ENCODE measurements around the gene CSH2. TPM values are rescaled to one million over a fixed set of nuclear protein-coding genes. Genes with fewer than 3 reads are reported as not detected.

Gene CSH2
- total and polyA plus RNA-seq, 2 of the 8 experiments (the other 6 are each of a cell fraction or from before 2014, with no cell fraction given), result 0.43 TPM; not detected in 1

GRCh38 chr17:63833741-63834373 lies 39.6 kb downstream of the CSH2 start:
- H4K20me1 ChIP-seq (replicated peaks in 1 of 2; ENCODE audit: control insufficient read depth in 1 of 2, insufficient read depth in 2 of 2, low read length in 2 of 2), result peaks cover 3 to 27% of the 10 kb centered on the region in 2 experiments
- no peak overlapping the region; the same call in 1 of the 2 replicates for H4K8ac ChIP-seq (ENCODE audit: extremely low read depth, insufficient read depth, low read length)
- no peak overlapping the region for H2AK5ac ChIP-seq (ENCODE audit: low read depth, low read length)
- H4K91ac ChIP-seq (replicated peaks; ENCODE audit: insufficient read length, low read length), result no peak overlapping the region
- H3K36me3 ChIP-seq (ENCODE audit: control insufficient read depth in 2 of 4, insufficient read depth in 4 of 4, low read length in 3 of 4), result peaks cover 42 to 63% (median 59%) of the 10 kb centered on the region in 4 experiments
- H3K4ac ChIP-seq (replicated peaks; ENCODE audit: insufficient read length, low read depth, low read length), result no peak overlapping the region
- DNase-seq (ENCODE audit: low read depth in 1 of 2, low spot score in 2 of 2), result no peak
- no peak overlapping the region for H2BK20ac ChIP-seq (ENCODE audit: low read length)
- no peak overlapping the region for H2BK12ac ChIP-seq (ENCODE audit: low read depth, low read length)
- H2BK15ac ChIP-seq (ENCODE audit: low read length), result no peak overlapping the region
- H4K5ac ChIP-seq (ENCODE audit: insufficient read length, low read depth, low read length), result no peak overlapping the region
- no peaks in the 10 kb centered on the region for H3K27me3 ChIP-seq (replicated peaks in 1 of 4; ENCODE audit: control insufficient read depth in 3 of 4, extremely low read depth in 1 of 4, insufficient read depth in 3 of 4, low read length in 3 of 4)
- H3K23ac ChIP-seq (ENCODE audit: insufficient read length), result no peak overlapping the region
- no peak overlapping the region; the same call in 1 of the 2 replicates for H2BK5ac ChIP-seq (ENCODE audit: low read depth, low read length)
- WGBS, 2 experiments (ENCODE audit: extremely low coverage in 1 of 2, insufficient coverage in 1 of 2, insufficient read length in 1 of 2, insufficient replicate concordance in 2 of 2, low coverage in 1 of 2, low lambda C conversion rate in 2 of 2, missing lambda C conversion rate in 1 of 2), result 94% methylated on average over 15 of the region's 15 CpGs; no CpG with 5 or more reads in 1 of the 2 experiments
- peaks cover 22% of the 10 kb centered on the region for H3K79me1 ChIP-seq (ENCODE audit: low read depth, low read length)
- TF ChIP-seq, protein P1, sequence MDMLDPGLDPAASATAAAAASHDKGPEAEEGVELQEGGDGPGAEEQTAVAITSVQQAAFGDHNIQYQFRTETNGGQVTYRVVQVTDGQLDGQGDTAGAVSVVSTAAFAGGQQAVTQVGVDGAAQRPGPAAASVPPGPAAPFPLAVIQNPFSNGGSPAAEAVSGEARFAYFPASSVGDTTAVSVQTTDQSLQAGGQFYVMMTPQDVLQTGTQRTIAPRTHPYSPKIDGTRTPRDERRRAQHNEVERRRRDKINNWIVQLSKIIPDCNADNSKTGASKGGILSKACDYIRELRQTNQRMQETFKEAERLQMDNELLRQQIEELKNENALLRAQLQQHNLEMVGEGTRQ (IDR thresholded peaks at IDR 0.05; ENCODE audit: low read length), result no peak
- TF ChIP-seq SIX5 (IDR thresholded peaks at IDR 0.05; ENCODE audit: low read depth, low read length) (no peak), POLR2A (IDR thresholded peaks at IDR 0.05; ENCODE audit: control extremely low read depth in 1 of 2, low read depth in 2 of 2, low read length in 2 of 2) (no peak), EGR1 (IDR thresholded peaks at IDR 0.05; ENCODE audit: borderline replicate concordance, low read depth, low read length) (no peak), TAF7 (optimal IDR thresholded peaks at IDR 0.05; ENCODE audit: borderline replicate concordance, low read depth, low read length) (no peak), YY1 (IDR thresholded peaks at IDR 0.05; ENCODE audit: low read depth, low read length) (no peak), ASH2L (IDR thresholded peaks at IDR 0.05; ENCODE audit: low read length) (no peak), BCL11A (IDR thresholded peaks at IDR 0.05; ENCODE audit: low read depth in 2 of 2, low read length in 2 of 2) (no peak), HDAC6 (IDR thresholded peaks at IDR 0.05; ENCODE audit: low read depth, low read length) (no peak)
- POLR2A ChIA-PET (ENCODE audit: partially characterized antibody), result interaction anchor here (1.1 to 32.3 kb wide), 8 partner anchors 2 to 93 kb away, joined by 3 to 593 read pairs (median 7); partner anchors contain the start of genes CCDC47, DDX42, FTSJ3 and PSMC5
- no peak overlapping the region for H3K27ac ChIP-seq (ENCODE audit: low read depth, low read length)
- no peak overlapping the region for H3K56ac ChIP-seq (replicated peaks; ENCODE audit: insufficient read length, low read depth, low read length)
- peaks cover under 1 to 13% (median 11%) of the 10 kb centered on the region in 4 experiments for H3K4me1 ChIP-seq (replicated peaks in 1 of 4; ENCODE audit: control insufficient read depth in 3 of 4, insufficient read depth in 4 of 4, low read length in 3 of 4)
- no peak for FAIRE-seq
- no peak overlapping the region for H2BK120ac ChIP-seq (replicated peaks; ENCODE audit: low read depth, low read length)
- CTCF ChIA-PET (ENCODE audit: partially characterized antibody), result interaction anchor here (0.7 to 5.2 kb wide), 18 partner anchors 10 to 385 kb away, joined by 3 to 61 read pairs (median 4); no protein-coding TSS in a partner anchor
- no peaks in the 10 kb centered on the region for H3K23me2 ChIP-seq (ENCODE audit: low read depth, low read length)
- H3K9ac ChIP-seq (replicated peaks in 1 of 4; ENCODE audit: extremely low read depth in 1 of 4, low read depth in 3 of 4, low read length in 3 of 4), result no peak overlapping the region
- no peak overlapping the region for H3K14ac ChIP-seq (ENCODE audit: insufficient read length)
- no peak overlapping the region for H2AFZ ChIP-seq (ENCODE audit: low read length)
- peaks cover 0 to 28% of the 10 kb centered on the region in 2 experiments for H3K79me2 ChIP-seq (ENCODE audit: control insufficient read depth in 1 of 2, insufficient read depth in 2 of 2, low read length in 2 of 2)
- H3K9me3 ChIP-seq (ENCODE audit: insufficient read depth in 2 of 2, low read depth in 1 of 2, low read length in 1 of 2), result no peaks in the 10 kb centered on the region
- no peak overlapping the region for H3K4me2 ChIP-seq (ENCODE audit: insufficient read depth in 1 of 2, low read depth in 2 of 2, low read length in 2 of 2)
- H3K4me3 ChIP-seq (ENCODE audit: extremely low read depth in 1 of 4, insufficient read depth in 2 of 4, low read depth in 3 of 4, low read length in 4 of 4), result no peak overlapping the region
- no peak overlapping the region for H3K18ac ChIP-seq (ENCODE audit: extremely low read depth, low read length)

Measured in H1 (cell line).